NB4 (cell line): ENCODE data around the gene ACOT7.

Source experiments
- CTCF ChIP-seq: IDR thresholded peaks from one replicate; pipeline ENCODE4 v1.5.1; 2012; ENCODE audit warnings: low read depth, low read length
- POLR2A ChIP-seq: IDR thresholded peaks from 2 replicates; pipeline ENCODE4 v1.6.1; 2011; ENCODE audit warnings: mild to moderate bottlenecking; ENCODE audit not compliant: insufficient read length; ENCODE audit errors: extremely low read depth

- no peak for TF ChIP-seq CTCF
- TF ChIP-seq POLR2A = no peak
Observed at GRCh38 chr1:6276811-6277555, 116.6 kb downstream of the ACOT7 start.
